Activated naive CD8-positive, alpha-beta T cell treated with anti-CD3 and anti-CD28 coated beads for 36 hours (primary cell): ENCODE data around the gene IL32. TPM values are rescaled to one million over a fixed set of nuclear protein-coding genes. Genes with fewer than 3 reads are reported as not detected.
"Not testable (repeated sequence)": the region's sequence is repeated elsewhere in the genome, so short reads cannot be mapped to it uniquely, and the experiment has no call there.

ENCODE experiments used
- DNase-seq: peaks from one replicate; pipeline ENCODE4 v3.0.0; 2021
- H3K27ac Mint-ChIP-seq: one replicate; pipeline ENCODE4 v1.8.0; 2022; ENCODE audit warnings: mild to moderate bottlenecking, moderate library complexity, mixed read lengths
- H3K27me3 Mint-ChIP-seq: one replicate; pipeline ENCODE4 v1.8.0; 2022; ENCODE audit warnings: mild to moderate bottlenecking, mixed read lengths
- H3K36me3 Mint-ChIP-seq: one replicate; pipeline ENCODE4 v1.8.0; 2021; ENCODE audit warnings: mild to moderate bottlenecking, mixed read lengths
- H3K4me1 Mint-ChIP-seq: one replicate; pipeline ENCODE4 v1.8.0; 2021; ENCODE audit warnings: mixed read lengths
- H3K4me3 Mint-ChIP-seq: one replicate; pipeline ENCODE4 v1.8.0; 2022; ENCODE audit warnings: mild to moderate bottlenecking, moderate library complexity, mixed read lengths
- H3K9me3 Mint-ChIP-seq: one replicate; pipeline ENCODE4 v1.8.0; 2022; ENCODE audit warnings: mixed read lengths
- total RNA-seq, 2 experiments: library from RNA; stranded (reverse); gene quantifications; one replicate each; pipeline ENCODE4 v1.2.3, GENCODE V29; 2021

IL32 gene
- total RNA-seq, 2 experiments from 2014 or later: 1,056 to 1,060 TPM

- H3K27me3 Mint-ChIP-seq: peaks cover 88% of the 10 kb centered on the region
- no peak for DNase-seq
- H3K27ac Mint-ChIP-seq: no peak overlapping the region
- no peaks in the 10 kb centered on the region for H3K9me3 Mint-ChIP-seq
- H3K4me1 Mint-ChIP-seq: peaks cover 5% of the 10 kb centered on the region
- H3K4me3 Mint-ChIP-seq: no peak overlapping the region
- H3K36me3 Mint-ChIP-seq: no peaks in the 10 kb centered on the region
These were observed 27.2 kb upstream of the IL32 start for GRCh38 chr16:3038256-3038655.

GRCh38 chr16:3038896-3039295, 26.5 kb upstream of the IL32 start:
- Mint-ChIP-seq H3K9me3 (no peaks in the 10 kb centered on the region), H3K4me3 (no peak overlapping the region), H3K36me3 (no peaks in the 10 kb centered on the region), H3K4me1 (peaks cover 5% of the 10 kb centered on the region), H3K27ac (no peak overlapping the region), H3K27me3 (peaks cover 88% of the 10 kb centered on the region)
- DNase-seq: no peak

DNA sequence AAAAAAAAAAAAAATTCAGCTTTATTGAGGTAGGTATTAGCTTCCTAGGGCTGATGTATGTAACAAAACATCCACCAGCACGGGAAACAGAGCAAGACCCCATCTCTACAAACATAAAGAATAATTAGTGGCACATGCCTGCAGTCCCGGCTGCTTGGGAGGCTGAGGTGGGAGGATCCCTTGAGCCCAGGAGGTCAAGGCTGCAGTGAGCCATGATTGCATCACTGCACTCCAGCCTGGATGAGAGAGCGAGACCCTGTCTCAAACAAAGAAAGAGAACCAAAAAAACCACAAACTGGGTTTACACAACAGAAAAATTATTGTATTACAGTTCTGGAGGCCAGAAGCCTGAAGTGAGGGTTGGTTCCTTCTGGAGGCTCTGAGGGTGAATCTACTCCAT, 23.1 kb upstream of the IL32 start:
- no peak overlapping the region for H3K27ac Mint-ChIP-seq
- H3K4me3 Mint-ChIP-seq: no peak overlapping the region
- peaks cover 7% of the 10 kb centered on the region for H3K4me1 Mint-ChIP-seq
- no peaks in the 10 kb centered on the region for H3K9me3 Mint-ChIP-seq
- H3K27me3 Mint-ChIP-seq: peaks cover 86% of the 10 kb centered on the region
- H3K36me3 Mint-ChIP-seq: no peaks in the 10 kb centered on the region
- DNase-seq: no peak

GRCh38 chr16:3044708-3045107, 20.7 kb upstream of the IL32 start:
- Mint-ChIP-seq H3K27ac (no peak overlapping the region), H3K9me3 (no peaks in the 10 kb centered on the region), H3K4me3 (peak overlapping the region; percentile 73), H3K4me1 (peaks cover 9% of the 10 kb centered on the region), H3K27me3 (peaks cover 76% of the 10 kb centered on the region), H3K36me3 (no peaks in the 10 kb centered on the region)
- DNase-seq: no peak

- Mint-ChIP-seq H3K4me3 (peak within 1 kb of the TSS; percentile 73), H3K27ac (no peak within 1 kb of the TSS), H3K36me3 (no peaks in the 10 kb centered on the region), H3K27me3 (peaks cover 63% of the 10 kb centered on the region), H3K4me1 (peaks cover 13% of the 10 kb centered on the region), H3K9me3 (no peaks in the 10 kb centered on the region)
- no peak for DNase-seq
These were observed 19.4 kb upstream of the IL32 start, which contains the start of gene MMP25 for GRCh38 chr16:3045758-3046640. Gene MMP25, plus strand, starts transcription at chr16:3046561. Its CDS starts 357 bp downstream, at chr16:3046918.

GRCh38 chr16:3046641-3047386, 18.6 kb upstream of the IL32 start:
- H3K36me3 Mint-ChIP-seq: no peaks in the 10 kb centered on the region
- H3K9me3 Mint-ChIP-seq: no peaks in the 10 kb centered on the region
- no peak overlapping the region for H3K27ac Mint-ChIP-seq
- H3K4me3 Mint-ChIP-seq: peak overlapping the region; percentile 43
- peaks cover 56% of the 10 kb centered on the region for H3K27me3 Mint-ChIP-seq
- peaks cover 19% of the 10 kb centered on the region for H3K4me1 Mint-ChIP-seq
- DNase-seq: no peak

GRCh38 chr16:3047387-3047720, 18.1 kb upstream of the IL32 start:
- H3K27me3 Mint-ChIP-seq: peaks cover 53% of the 10 kb centered on the region
- no peak overlapping the region for H3K27ac Mint-ChIP-seq
- H3K36me3 Mint-ChIP-seq: no peaks in the 10 kb centered on the region
- H3K4me1 Mint-ChIP-seq: peaks cover 19% of the 10 kb centered on the region
- H3K4me3 Mint-ChIP-seq: no peak overlapping the region
- no peak for DNase-seq
- H3K9me3 Mint-ChIP-seq: no peaks in the 10 kb centered on the region

DNA sequence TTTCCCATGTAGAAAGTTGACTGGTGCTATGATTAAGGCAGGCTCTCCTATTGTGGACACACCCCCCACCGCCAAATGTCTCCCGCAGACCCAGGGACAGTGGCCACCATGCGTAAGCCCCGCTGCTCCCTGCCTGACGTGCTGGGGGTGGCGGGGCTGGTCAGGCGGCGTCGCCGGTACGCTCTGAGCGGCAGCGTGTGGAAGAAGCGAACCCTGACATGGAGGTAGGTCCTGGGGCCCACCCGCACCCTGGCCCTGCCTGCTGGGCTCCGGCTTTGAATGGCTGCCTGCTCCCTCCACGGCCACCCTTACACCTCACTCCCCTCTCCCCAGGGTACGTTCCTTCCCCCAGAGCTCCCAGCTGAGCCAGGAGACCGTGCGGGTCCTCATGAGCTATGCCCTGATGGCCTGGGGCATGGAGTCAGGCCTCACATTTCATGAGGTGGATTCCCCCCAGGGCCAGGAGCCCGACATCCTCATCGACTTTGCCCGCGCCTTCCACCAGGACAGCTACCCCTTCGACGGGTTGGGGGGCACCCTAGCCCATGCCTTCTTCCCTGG, 15.4 kb upstream of the IL32 start:
- H3K9me3 Mint-ChIP-seq: no peaks in the 10 kb centered on the region
- H3K27me3 Mint-ChIP-seq: peaks cover 27% of the 10 kb centered on the region
- no peak overlapping the region for H3K4me3 Mint-ChIP-seq
- peaks cover 12% of the 10 kb centered on the region for H3K36me3 Mint-ChIP-seq
- H3K27ac Mint-ChIP-seq: no peak overlapping the region
- DNase-seq: no peak
- peaks cover 30% of the 10 kb centered on the region for H3K4me1 Mint-ChIP-seq

DNA sequence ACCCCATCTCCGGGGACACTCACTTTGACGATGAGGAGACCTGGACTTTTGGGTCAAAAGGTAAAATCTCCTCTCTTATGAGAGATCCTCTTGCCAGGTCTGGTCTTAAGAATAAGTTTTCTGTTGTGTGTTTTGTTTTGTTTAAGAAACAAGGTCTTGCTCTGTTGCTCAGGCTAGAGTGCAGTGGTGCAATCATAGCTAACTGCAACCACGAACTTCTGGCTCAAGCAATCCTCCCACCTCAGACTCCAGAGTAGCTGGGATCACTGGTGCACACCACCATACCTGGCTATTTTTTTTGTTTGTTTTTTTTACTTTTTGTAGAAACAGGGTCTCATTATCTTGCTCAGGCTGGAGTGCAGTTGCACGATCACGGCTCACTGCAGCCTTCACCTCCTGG, 15.0 kb upstream of the IL32 start:
- peaks cover 15% of the 10 kb centered on the region for H3K36me3 Mint-ChIP-seq
- peaks cover 31% of the 10 kb centered on the region for H3K4me1 Mint-ChIP-seq

GRCh38 chr16:3051009-3051408, 14.4 kb upstream of the IL32 start:
- peaks cover 35% of the 10 kb centered on the region for H3K4me1 Mint-ChIP-seq
- no peak overlapping the region for H3K4me3 Mint-ChIP-seq
- no peak overlapping the region for H3K27ac Mint-ChIP-seq

More for the DNA sequence above, 15.0 kb upstream of the IL32 start:
- Mint-ChIP-seq H3K27ac (no peak overlapping the region), H3K4me3 (no peak overlapping the region), H3K27me3 (peaks cover 22% of the 10 kb centered on the region), H3K9me3 (no peaks in the 10 kb centered on the region)
- DNase-seq: no peak

GRCh38 chr16:3051494-3051893, 13.9 kb upstream of the IL32 start:
- DNase-seq: no peak
- no peak overlapping the region for H3K4me3 Mint-ChIP-seq
- H3K4me1 Mint-ChIP-seq: peaks cover 38% of the 10 kb centered on the region
- peaks cover 15% of the 10 kb centered on the region for H3K36me3 Mint-ChIP-seq
- H3K27ac Mint-ChIP-seq: no peak overlapping the region
- H3K9me3 Mint-ChIP-seq: no peaks in the 10 kb centered on the region
- H3K27me3 Mint-ChIP-seq: peaks cover 19% of the 10 kb centered on the region

More at GRCh38 chr16:3051009-3051408, 14.4 kb upstream of the IL32 start:
- no peak for DNase-seq
- no peaks in the 10 kb centered on the region for H3K9me3 Mint-ChIP-seq
- H3K27me3 Mint-ChIP-seq: peaks cover 19% of the 10 kb centered on the region
- H3K36me3 Mint-ChIP-seq: peaks cover 15% of the 10 kb centered on the region

GRCh38 chr16:3052571-3053329, 12.7 kb upstream of the IL32 start:
- not testable (repeated sequence) for H3K4me3 Mint-ChIP-seq, H3K27ac Mint-ChIP-seq, H3K27me3 Mint-ChIP-seq, DNase-seq, H3K9me3 Mint-ChIP-seq
- peaks cover 49% of the 10 kb centered on the region for H3K4me1 Mint-ChIP-seq
- H3K36me3 Mint-ChIP-seq: peaks cover 21% of the 10 kb centered on the region

- Mint-ChIP-seq H3K4me1 (peaks cover 47% of the 10 kb centered on the region), H3K36me3 (peaks cover 21% of the 10 kb centered on the region)
- H3K4me3 Mint-ChIP-seq, H3K9me3 Mint-ChIP-seq, H3K27me3 Mint-ChIP-seq, H3K27ac Mint-ChIP-seq, DNase-seq: not testable (repeated sequence)
These were observed 12.1 kb upstream of the IL32 start for GRCh38 chr16:3053330-3053710.

DNA sequence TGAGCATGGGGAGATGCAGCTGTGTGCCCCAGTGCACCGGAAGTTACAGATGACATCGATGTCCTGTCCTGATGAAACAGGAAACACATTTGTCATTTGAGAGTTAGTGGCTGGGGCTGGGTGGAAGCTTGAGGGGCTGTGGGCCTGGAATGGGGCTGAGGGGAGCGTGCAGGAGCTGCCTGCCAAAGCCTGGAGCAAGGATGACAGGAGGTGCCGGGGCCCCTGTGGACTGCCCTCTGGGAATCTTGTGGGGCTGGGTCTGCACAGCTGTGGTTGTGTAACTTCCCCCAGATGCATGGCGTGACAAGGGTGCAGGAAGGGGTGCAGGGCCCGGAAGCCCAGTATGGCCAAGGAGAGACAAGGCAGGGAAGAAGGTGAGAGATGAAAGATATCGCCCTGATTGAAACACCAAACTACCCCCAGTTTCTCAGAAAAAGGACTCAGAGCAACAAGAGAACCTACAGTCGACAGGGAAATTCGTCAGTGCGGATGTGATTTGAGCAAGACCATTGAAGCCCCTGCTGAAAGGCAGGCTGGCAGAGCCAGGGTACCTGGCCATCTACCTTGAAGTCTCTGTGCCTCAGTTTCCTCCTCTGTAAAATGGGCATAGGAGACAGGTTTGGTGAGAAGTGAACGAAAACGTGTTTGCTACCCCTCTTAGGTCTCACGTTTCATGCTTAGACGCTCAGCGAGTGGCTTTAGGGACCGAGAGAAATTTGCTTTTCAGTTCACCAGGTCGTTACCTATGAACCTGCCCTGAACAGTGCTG, 10.3 kb upstream of the IL32 start:
- Mint-ChIP-seq H3K27me3 (no peaks in the 10 kb centered on the region), H3K4me3 (peak overlapping the region; percentile 33), H3K4me1 (peaks cover 52% of the 10 kb centered on the region), H3K27ac (peak overlapping the region; percentile 89), H3K36me3 (peaks cover 21% of the 10 kb centered on the region), H3K9me3 (no peaks in the 10 kb centered on the region)
- DNase-seq: no peak
